ENCODE measurements around the gene MAPK11. TPM values are rescaled to one million over a fixed set of nuclear protein-coding genes. Genes with fewer than 3 reads are reported as not detected.

MAPK11 gene
- total and polyA plus RNA-seq, 2 donors (not counting 1 experiment from before 2014, with no cell fraction given), result 2.6 to 7.6 TPM

DNA sequence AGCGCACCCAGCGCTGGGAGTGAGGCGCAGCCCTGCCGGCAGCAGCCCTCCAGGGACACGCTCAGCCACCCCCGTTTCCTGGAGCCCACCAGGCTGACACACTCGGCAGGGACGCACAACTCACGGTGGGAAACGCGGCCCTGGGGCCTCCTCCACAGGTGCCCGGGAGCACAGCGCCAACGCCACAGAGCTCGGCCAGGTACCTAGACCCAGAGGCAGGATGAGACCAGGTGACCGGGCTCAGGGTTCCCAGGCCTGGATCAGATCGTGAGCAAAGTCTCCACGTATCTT is 43.4 kb downstream of the MAPK11 start:
- no peaks in the 10 kb centered on the region for H3K27me3 ChIP-seq (ENCODE audit: control insufficient read depth, insufficient read depth, low read length)
- DNase-seq (ENCODE audit: low read depth in 2 of 2), result no peak
- H3K9me3 ChIP-seq (ENCODE audit: control insufficient read depth, insufficient read depth, low read depth, low read length), result no peaks in the 10 kb centered on the region
- H3K4me1 ChIP-seq (ENCODE audit: control insufficient read depth, extremely low read depth, insufficient read depth, low read length), result no peaks in the 10 kb centered on the region
- TF ChIP-seq EZH2 (IDR thresholded peaks at IDR 0.05; ENCODE audit: low read length, missing control alignments), result no peak
- TF ChIP-seq, protein P1, sequence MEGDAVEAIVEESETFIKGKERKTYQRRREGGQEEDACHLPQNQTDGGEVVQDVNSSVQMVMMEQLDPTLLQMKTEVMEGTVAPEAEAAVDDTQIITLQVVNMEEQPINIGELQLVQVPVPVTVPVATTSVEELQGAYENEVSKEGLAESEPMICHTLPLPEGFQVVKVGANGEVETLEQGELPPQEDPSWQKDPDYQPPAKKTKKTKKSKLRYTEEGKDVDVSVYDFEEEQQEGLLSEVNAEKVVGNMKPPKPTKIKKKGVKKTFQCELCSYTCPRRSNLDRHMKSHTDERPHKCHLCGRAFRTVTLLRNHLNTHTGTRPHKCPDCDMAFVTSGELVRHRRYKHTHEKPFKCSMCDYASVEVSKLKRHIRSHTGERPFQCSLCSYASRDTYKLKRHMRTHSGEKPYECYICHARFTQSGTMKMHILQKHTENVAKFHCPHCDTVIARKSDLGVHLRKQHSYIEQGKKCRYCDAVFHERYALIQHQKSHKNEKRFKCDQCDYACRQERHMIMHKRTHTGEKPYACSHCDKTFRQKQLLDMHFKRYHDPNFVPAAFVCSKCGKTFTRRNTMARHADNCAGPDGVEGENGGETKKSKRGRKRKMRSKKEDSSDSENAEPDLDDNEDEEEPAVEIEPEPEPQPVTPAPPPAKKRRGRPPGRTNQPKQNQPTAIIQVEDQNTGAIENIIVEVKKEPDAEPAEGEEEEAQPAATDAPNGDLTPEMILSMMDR (conservative IDR thresholded peaks at IDR 0.05 in 1 of 2, IDR thresholded peaks at IDR 0.05 in 1 of 2; ENCODE audit: low read depth in 1 of 2, low read length in 2 of 2), result no peak
- H3K9ac ChIP-seq (ENCODE audit: insufficient read depth, low read length), result no peak overlapping the region
- peaks cover 28% of the 10 kb centered on the region for H3K36me3 ChIP-seq (ENCODE audit: control insufficient read depth, insufficient read depth, low read length)
- no peak overlapping the region for H3K4me3 ChIP-seq (replicated peaks in 1 of 4; ENCODE audit: control extremely low read depth in 1 of 4, insufficient read depth in 1 of 4, low read depth in 3 of 4, low read length in 4 of 4)
- H3K27ac ChIP-seq (ENCODE audit: insufficient read depth, low read length), result no peak overlapping the region
- no peaks in the 10 kb centered on the region for H3K79me2 ChIP-seq (ENCODE audit: control insufficient read depth, insufficient read depth, low read length)
- H2AFZ ChIP-seq (ENCODE audit: low read length), result no peak overlapping the region
- H4K20me1 ChIP-seq (ENCODE audit: control insufficient read depth, extremely low read depth, insufficient read depth, low read length), result no peaks in the 10 kb centered on the region
- H3K4me2 ChIP-seq (ENCODE audit: extremely low read depth, insufficient read depth, low read length), result no peak overlapping the region

GRCh38 chr22:50226063-50226874 is 43.9 kb downstream of the MAPK11 start:
- H3K36me3 ChIP-seq (ENCODE audit: control insufficient read depth, insufficient read depth, low read length), result peaks cover 31% of the 10 kb centered on the region
- H3K9me3 ChIP-seq (ENCODE audit: control insufficient read depth, insufficient read depth, low read depth, low read length), result no peaks in the 10 kb centered on the region
- no peak overlapping the region for H3K4me3 ChIP-seq (replicated peaks in 1 of 4; ENCODE audit: control extremely low read depth in 1 of 4, insufficient read depth in 1 of 4, low read depth in 3 of 4, low read length in 4 of 4)
- H3K27ac ChIP-seq (ENCODE audit: insufficient read depth, low read length), result no peak overlapping the region
- no peak for DNase-seq (ENCODE audit: low read depth in 2 of 2)
- H2AFZ ChIP-seq (ENCODE audit: low read length), result no peak overlapping the region
- no peaks in the 10 kb centered on the region for H4K20me1 ChIP-seq (ENCODE audit: control insufficient read depth, extremely low read depth, insufficient read depth, low read length)
- no peaks in the 10 kb centered on the region for H3K27me3 ChIP-seq (ENCODE audit: control insufficient read depth, insufficient read depth, low read length)
- no peak overlapping the region for H3K4me2 ChIP-seq (ENCODE audit: extremely low read depth, insufficient read depth, low read length)
- no peaks in the 10 kb centered on the region for H3K79me2 ChIP-seq (ENCODE audit: control insufficient read depth, insufficient read depth, low read length)
- H3K9ac ChIP-seq (ENCODE audit: insufficient read depth, low read length), result no peak overlapping the region
- no peaks in the 10 kb centered on the region for H3K4me1 ChIP-seq (ENCODE audit: control insufficient read depth, extremely low read depth, insufficient read depth, low read length)
- TF ChIP-seq EZH2 (IDR thresholded peaks at IDR 0.05; ENCODE audit: low read length, missing control alignments), result no peak
- TF ChIP-seq, protein P1 (conservative IDR thresholded peaks at IDR 0.05 in 1 of 2, IDR thresholded peaks at IDR 0.05 in 1 of 2; ENCODE audit: low read depth in 1 of 2, low read length in 2 of 2), result no peak

DNA sequence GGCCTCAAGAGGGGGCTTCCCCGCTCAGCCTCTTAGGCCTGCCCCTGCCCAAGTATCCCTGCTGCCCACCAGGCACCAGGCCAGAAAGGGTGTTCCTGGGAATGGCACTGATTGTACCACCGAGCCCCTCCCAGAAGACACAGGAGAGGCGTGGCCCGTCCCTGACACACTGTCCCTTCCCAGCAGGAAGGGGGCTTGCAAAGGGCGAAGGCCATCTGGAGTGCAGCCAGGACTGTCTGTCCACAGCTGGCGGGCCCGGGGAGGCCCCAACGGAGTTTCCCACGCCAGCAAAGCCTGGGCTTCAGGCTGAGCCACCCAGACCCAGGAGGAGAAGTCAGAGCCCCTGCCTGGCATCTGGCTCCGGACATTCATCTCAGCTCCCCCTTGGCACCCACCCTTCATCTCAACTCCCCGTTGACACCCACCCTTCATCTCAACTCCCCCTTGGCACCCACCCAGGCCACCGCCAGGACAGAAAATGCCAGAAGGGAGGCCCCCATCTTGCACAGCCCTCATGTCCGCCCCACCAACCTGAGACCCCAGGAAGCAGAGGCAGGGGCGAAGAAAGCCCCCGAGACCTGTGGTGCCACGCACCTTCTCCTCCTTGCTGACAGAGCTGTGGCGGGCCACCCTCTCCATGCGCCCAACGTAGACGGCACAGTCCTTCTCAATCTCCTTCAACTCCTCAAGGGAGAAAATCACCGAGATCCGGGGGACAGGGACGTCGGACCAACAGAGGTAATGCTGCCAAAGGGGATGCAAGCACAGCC is 44.8 kb downstream of the MAPK11 start:
- DNase-seq (ENCODE audit: low read depth in 2 of 2), result no peak
- Histone ChIP-seq H3K79me2 (ENCODE audit: control insufficient read depth, insufficient read depth, low read length) (no peaks in the 10 kb centered on the region), H3K27ac (ENCODE audit: insufficient read depth, low read length) (no peak overlapping the region), H3K36me3 (ENCODE audit: control insufficient read depth, insufficient read depth, low read length) (peaks cover 37% of the 10 kb centered on the region), H3K9me3 (ENCODE audit: control insufficient read depth, insufficient read depth, low read depth, low read length) (no peaks in the 10 kb centered on the region), H4K20me1 (ENCODE audit: control insufficient read depth, extremely low read depth, insufficient read depth, low read length) (no peaks in the 10 kb centered on the region), H3K4me2 (ENCODE audit: extremely low read depth, insufficient read depth, low read length) (no peak overlapping the region), H3K27me3 (ENCODE audit: control insufficient read depth, insufficient read depth, low read length) (no peaks in the 10 kb centered on the region), H2AFZ (ENCODE audit: low read length) (no peak overlapping the region), H3K4me3 (replicated peaks in 1 of 4; ENCODE audit: control extremely low read depth in 1 of 4, insufficient read depth in 1 of 4, low read depth in 3 of 4, low read length in 4 of 4) (no peak overlapping the region), H3K4me1 (ENCODE audit: control insufficient read depth, extremely low read depth, insufficient read depth, low read length) (no peaks in the 10 kb centered on the region), H3K9ac (ENCODE audit: insufficient read depth, low read length) (no peak overlapping the region)
- TF ChIP-seq EZH2 (IDR thresholded peaks at IDR 0.05; ENCODE audit: low read length, missing control alignments), result no peak
- TF ChIP-seq, protein P1 (conservative IDR thresholded peaks at IDR 0.05 in 1 of 2, IDR thresholded peaks at IDR 0.05 in 1 of 2; ENCODE audit: low read depth in 1 of 2, low read length in 2 of 2), result no peak

All from fibroblast of lung (primary cell).